T47D (cell line): ENCODE data around the gene SF3B1.
"Not testable (repeated sequence)": the region's sequence is repeated elsewhere in the genome, so short reads cannot be mapped to it uniquely, and the experiment has no call there.

Experiments used
- DNase-seq, 2 experiments: peaks; one replicate each; pipeline versions ENCODE4 v3.0.0 to v3.0.0-alpha.2; 2011 to 2012; ENCODE audit warnings: low read depth in 1 of 2, low spot score in 1 of 2
- JUND ChIP-seq: IDR thresholded peaks from 2 replicates; pipeline ENCODE4 v1.6.1; 2012; ENCODE audit warnings: low read depth
- in situ Hi-C: cut with HindIII; loops from 2 replicates; pipeline ENCODE4 v1.10.0; 2016; ENCODE audit warnings: low sequenced_read_pairs, low pct_unique_long_range_greater_than_20kb

The SF3B1 gene, protein sequence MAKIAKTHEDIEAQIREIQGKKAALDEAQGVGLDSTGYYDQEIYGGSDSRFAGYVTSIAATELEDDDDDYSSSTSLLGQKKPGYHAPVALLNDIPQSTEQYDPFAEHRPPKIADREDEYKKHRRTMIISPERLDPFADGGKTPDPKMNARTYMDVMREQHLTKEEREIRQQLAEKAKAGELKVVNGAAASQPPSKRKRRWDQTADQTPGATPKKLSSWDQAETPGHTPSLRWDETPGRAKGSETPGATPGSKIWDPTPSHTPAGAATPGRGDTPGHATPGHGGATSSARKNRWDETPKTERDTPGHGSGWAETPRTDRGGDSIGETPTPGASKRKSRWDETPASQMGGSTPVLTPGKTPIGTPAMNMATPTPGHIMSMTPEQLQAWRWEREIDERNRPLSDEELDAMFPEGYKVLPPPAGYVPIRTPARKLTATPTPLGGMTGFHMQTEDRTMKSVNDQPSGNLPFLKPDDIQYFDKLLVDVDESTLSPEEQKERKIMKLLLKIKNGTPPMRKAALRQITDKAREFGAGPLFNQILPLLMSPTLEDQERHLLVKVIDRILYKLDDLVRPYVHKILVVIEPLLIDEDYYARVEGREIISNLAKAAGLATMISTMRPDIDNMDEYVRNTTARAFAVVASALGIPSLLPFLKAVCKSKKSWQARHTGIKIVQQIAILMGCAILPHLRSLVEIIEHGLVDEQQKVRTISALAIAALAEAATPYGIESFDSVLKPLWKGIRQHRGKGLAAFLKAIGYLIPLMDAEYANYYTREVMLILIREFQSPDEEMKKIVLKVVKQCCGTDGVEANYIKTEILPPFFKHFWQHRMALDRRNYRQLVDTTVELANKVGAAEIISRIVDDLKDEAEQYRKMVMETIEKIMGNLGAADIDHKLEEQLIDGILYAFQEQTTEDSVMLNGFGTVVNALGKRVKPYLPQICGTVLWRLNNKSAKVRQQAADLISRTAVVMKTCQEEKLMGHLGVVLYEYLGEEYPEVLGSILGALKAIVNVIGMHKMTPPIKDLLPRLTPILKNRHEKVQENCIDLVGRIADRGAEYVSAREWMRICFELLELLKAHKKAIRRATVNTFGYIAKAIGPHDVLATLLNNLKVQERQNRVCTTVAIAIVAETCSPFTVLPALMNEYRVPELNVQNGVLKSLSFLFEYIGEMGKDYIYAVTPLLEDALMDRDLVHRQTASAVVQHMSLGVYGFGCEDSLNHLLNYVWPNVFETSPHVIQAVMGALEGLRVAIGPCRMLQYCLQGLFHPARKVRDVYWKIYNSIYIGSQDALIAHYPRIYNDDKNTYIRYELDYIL

DNA sequence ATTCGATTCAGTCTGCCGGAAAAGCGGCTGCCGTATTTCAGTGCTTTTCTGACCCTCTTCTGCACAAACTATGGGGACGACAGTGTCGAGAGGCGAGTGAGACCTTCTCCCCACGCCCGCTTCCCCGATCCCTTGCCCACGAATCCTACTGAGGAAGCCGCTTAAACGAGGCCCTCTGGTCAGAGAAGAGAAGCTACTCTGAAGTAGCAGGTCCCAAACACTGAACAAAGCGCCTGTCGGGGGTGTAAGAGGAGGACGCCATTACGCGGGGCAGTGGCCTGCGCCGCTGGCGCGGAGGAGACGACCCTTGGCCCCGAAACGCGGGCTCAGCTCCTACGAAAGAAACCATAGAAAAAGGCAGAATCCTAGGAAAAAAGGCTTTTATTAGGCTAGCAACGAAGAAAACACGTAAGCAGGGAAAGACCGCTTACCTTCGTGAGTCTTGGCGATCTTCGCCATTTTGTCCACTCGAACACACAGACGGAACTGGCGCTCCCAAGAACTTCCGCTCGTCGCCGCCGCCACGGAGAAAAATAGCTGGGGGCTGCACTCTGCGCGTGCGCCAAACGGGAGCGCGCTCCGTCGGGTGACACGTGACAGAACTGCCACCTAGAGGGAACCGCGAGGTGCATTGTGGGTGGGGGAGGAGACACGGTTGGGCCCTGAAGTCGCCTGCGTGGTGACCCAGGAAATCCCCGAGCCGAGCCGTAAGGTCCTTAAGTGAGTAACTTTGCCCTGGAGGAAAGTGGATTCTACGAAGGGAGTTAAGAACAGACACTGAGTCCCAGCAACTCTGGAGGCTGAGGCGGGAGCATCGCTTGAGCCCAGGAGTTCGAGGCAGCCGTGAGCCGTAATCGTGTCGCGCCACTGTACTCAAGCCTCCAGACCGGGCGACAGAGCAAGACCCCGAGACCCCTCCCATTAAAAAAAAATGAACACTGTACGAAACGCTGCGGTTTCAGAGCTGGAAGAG is at the start of gene SF3B1:
TSS of gene SF3B1 (minus strand) at position 488 of the 973 bp plus-strand sequence. CDS start at position 459, 29 bp downstream.
- in situ Hi-C loops: no loop called here
- peak; percentile 81 to 97 for DNase-seq
- no peak for TF ChIP-seq JUND

GRCh38 chr2:197484248-197484647 is 49.4 kb upstream of the SF3B1 start:
- DNase-seq, in situ Hi-C loops: not testable (repeated sequence)

GRCh38 chr2:197480165-197481036 is 45.6 kb upstream of the SF3B1 start:
- no peak for DNase-seq
- in situ Hi-C loops: no loop called here
- no peak for TF ChIP-seq JUND

DNA sequence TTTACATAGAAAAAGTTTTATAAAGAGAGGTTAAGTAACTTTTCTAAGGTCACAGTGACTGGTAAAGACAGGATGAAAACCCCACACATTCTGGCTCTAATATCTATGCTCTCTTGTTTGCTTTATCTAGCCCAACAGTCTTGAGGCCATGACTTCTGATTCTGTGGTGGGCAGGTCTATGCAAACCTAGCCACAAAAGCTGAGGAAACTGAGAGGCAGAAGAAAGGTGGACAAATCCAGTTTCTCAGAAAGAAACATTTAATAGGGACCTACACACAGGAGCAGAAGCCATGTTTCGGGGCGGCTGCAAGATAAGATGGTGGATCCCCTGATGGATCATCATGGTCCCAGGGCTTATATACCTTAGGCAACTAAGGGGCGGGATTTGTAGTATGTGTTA is 43.0 kb upstream of the SF3B1 start:
- DNase-seq: no peak
- in situ Hi-C loops: no loop called here
- TF ChIP-seq JUND: no peak

GRCh38 chr2:197472166-197472565 is 37.3 kb upstream of the SF3B1 start:
- no peak for TF ChIP-seq JUND
- in situ Hi-C loops: no loop called here
- DNase-seq: no peak

- in situ Hi-C loops: no loop called here
- no peak for DNase-seq
- no peak for TF ChIP-seq JUND
Measured at GRCh38 chr2:197464175-197464574, 29.3 kb upstream of the SF3B1 start.

GRCh38 chr2:197461057-197461456 is 26.2 kb upstream of the SF3B1 start:
- TF ChIP-seq JUND: no peak
- DNase-seq: no peak
- in situ Hi-C loops: no loop called here

- in situ Hi-C loops: no loop called here
- no peak for DNase-seq
- no peak for TF ChIP-seq JUND
Measured at GRCh38 chr2:197460649-197461048, 25.8 kb upstream of the SF3B1 start.

- TF ChIP-seq JUND: no peak
- no peak for DNase-seq
- in situ Hi-C loops: no loop called here
Measured at GRCh38 chr2:197455428-197455827, 20.6 kb upstream of the SF3B1 start.

- no peak for TF ChIP-seq JUND
- in situ Hi-C loops: no loop called here
- DNase-seq: no peak
Measured at GRCh38 chr2:197454923-197455322, 20.1 kb upstream of the SF3B1 start.
